Activated naive CD8-positive, alpha-beta T cell treated with anti-CD3 and anti-CD28 coated beads, Interleukin-2, amount 50 U/mL, for 24 hours (primary cell): ENCODE measurements around the gene KRR1.
"Not testable (repeated sequence)": the region's sequence is repeated elsewhere in the genome, so short reads cannot be mapped to it uniquely, and the experiment has no call there.

Experiments used
- ATAC-seq: fragments of 150-1000 bp; cut with Tn5 transposase; one replicate; pipeline ENCODE4 v1.10.0; 2021
- DNase-seq: peaks from one replicate; pipeline ENCODE4 v3.0.0; 2021
- H3K27ac Mint-ChIP-seq: one replicate; pipeline ENCODE4 v1.8.0; 2021; ENCODE audit warnings: mild to moderate bottlenecking, mixed read lengths
- H3K27me3 Mint-ChIP-seq: one replicate; pipeline ENCODE4 v1.8.0; 2021; ENCODE audit warnings: mixed read lengths
- H3K36me3 Mint-ChIP-seq: one replicate; pipeline ENCODE4 v1.8.0; 2021; ENCODE audit warnings: low read depth, mixed read lengths
- H3K4me1 Mint-ChIP-seq: one replicate; pipeline ENCODE4 v1.8.0; 2021; ENCODE audit warnings: mixed read lengths
- H3K4me3 Mint-ChIP-seq: one replicate; pipeline ENCODE4 v1.8.0; 2021; ENCODE audit warnings: mild to moderate bottlenecking, moderate library complexity, mixed read lengths
- H3K9me3 Mint-ChIP-seq: one replicate; pipeline ENCODE4 v1.8.0; 2021; ENCODE audit warnings: mixed read lengths

The KRR1 gene

GRCh38 chr12:75503459-75503858 lies 8.0 kb downstream of the KRR1 start:
- H3K36me3 Mint-ChIP-seq, result peaks cover 50% of the 10 kb centered on the region
- H3K4me3 Mint-ChIP-seq, result no peak overlapping the region
- no peak for DNase-seq
- peaks cover 10% of the 10 kb centered on the region for H3K4me1 Mint-ChIP-seq
- no peak overlapping the region for H3K27ac Mint-ChIP-seq
- H3K9me3 Mint-ChIP-seq, result no peaks in the 10 kb centered on the region
- ATAC-seq, result no peak
- no peaks in the 10 kb centered on the region for H3K27me3 Mint-ChIP-seq

GRCh38 chr12:75491169-75491568 lies 20.2 kb downstream of the KRR1 start:
- no peak overlapping the region for H3K27ac Mint-ChIP-seq
- H3K4me1 Mint-ChIP-seq, result peaks cover 46% of the 10 kb centered on the region

GRCh38 chr12:75489613-75490210 lies 21.7 kb downstream of the KRR1 start:
- ATAC-seq (peak; percentile 98), DNase-seq (no peak)
- no peaks in the 10 kb centered on the region for H3K27me3 Mint-ChIP-seq
- no peaks in the 10 kb centered on the region for H3K9me3 Mint-ChIP-seq
- peak overlapping the region; percentile 87 for H3K27ac Mint-ChIP-seq
- peaks cover 52% of the 10 kb centered on the region for H3K4me1 Mint-ChIP-seq
- H3K36me3 Mint-ChIP-seq, result peaks cover 28% of the 10 kb centered on the region
- H3K4me3 Mint-ChIP-seq, result peak overlapping the region; percentile 49

More at GRCh38 chr12:75491169-75491568, 20.2 kb downstream of the KRR1 start:
- no peaks in the 10 kb centered on the region for H3K9me3 Mint-ChIP-seq
- H3K4me3 Mint-ChIP-seq, result no peak overlapping the region
- H3K27me3 Mint-ChIP-seq, result no peaks in the 10 kb centered on the region
- peaks cover 37% of the 10 kb centered on the region for H3K36me3 Mint-ChIP-seq
- ATAC-seq (no peak), DNase-seq (no peak)

- Mint-ChIP-seq H3K9me3 (no peaks in the 10 kb centered on the region), H3K27ac (peak overlapping the region; percentile 87), H3K4me3 (peak overlapping the region; percentile 49), H3K4me1 (peaks cover 55% of the 10 kb centered on the region), H3K36me3 (peaks cover 26% of the 10 kb centered on the region), H3K27me3 (no peaks in the 10 kb centered on the region)
- DNase-seq (no peak), ATAC-seq (peak; percentile 11)
Observed at GRCh38 chr12:75489187-75489586, 22.2 kb downstream of the KRR1 start.

GRCh38 chr12:75488553-75488952 lies 22.9 kb downstream of the KRR1 start:
- H3K9me3 Mint-ChIP-seq, result no peaks in the 10 kb centered on the region
- H3K4me3 Mint-ChIP-seq, result no peak overlapping the region
- ATAC-seq (no peak), DNase-seq (no peak)
- no peaks in the 10 kb centered on the region for H3K27me3 Mint-ChIP-seq
- no peak overlapping the region for H3K27ac Mint-ChIP-seq
- peaks cover 21% of the 10 kb centered on the region for H3K36me3 Mint-ChIP-seq
- peaks cover 59% of the 10 kb centered on the region for H3K4me1 Mint-ChIP-seq

- Mint-ChIP-seq H3K27me3 (no peaks in the 10 kb centered on the region), H3K36me3 (peaks cover 16% of the 10 kb centered on the region), H3K9me3 (no peaks in the 10 kb centered on the region), H3K27ac (no peak overlapping the region), H3K4me1 (peaks cover 65% of the 10 kb centered on the region), H3K4me3 (no peak overlapping the region)
- DNase-seq (no peak), ATAC-seq (no peak)
Observed at GRCh38 chr12:75487308-75487707, 24.1 kb downstream of the KRR1 start.

GRCh38 chr12:75484450-75484849 lies 27.0 kb downstream of the KRR1 start:
- H3K4me3 Mint-ChIP-seq, result peak overlapping the region; percentile 2
- peaks cover 12% of the 10 kb centered on the region for H3K36me3 Mint-ChIP-seq
- DNase-seq, ATAC-seq, H3K27me3 Mint-ChIP-seq, H3K9me3 Mint-ChIP-seq: not testable (repeated sequence)
- peaks cover 83% of the 10 kb centered on the region for H3K4me1 Mint-ChIP-seq
- H3K27ac Mint-ChIP-seq, result peak overlapping the region; percentile 30

- H3K27ac Mint-ChIP-seq, result peak overlapping the region; percentile 4
- DNase-seq (no peak), ATAC-seq (no peak)
- H3K27me3 Mint-ChIP-seq, result no peaks in the 10 kb centered on the region
- H3K9me3 Mint-ChIP-seq, result no peaks in the 10 kb centered on the region
- peaks cover 6% of the 10 kb centered on the region for H3K36me3 Mint-ChIP-seq
- H3K4me1 Mint-ChIP-seq, result peaks cover 83% of the 10 kb centered on the region
- peak overlapping the region; percentile 92 for H3K4me3 Mint-ChIP-seq
Observed at GRCh38 chr12:75483431-75483830, 28.0 kb downstream of the KRR1 start.

- DNase-seq, result no peak
- Mint-ChIP-seq H3K27ac (peak overlapping the region; percentile 84), H3K27me3 (no peaks in the 10 kb centered on the region), H3K36me3 (peaks cover 6% of the 10 kb centered on the region), H3K4me1 (peaks cover 87% of the 10 kb centered on the region), H3K4me3 (peak overlapping the region; percentile 92), H3K9me3 (no peaks in the 10 kb centered on the region)
- no peak for ATAC-seq
Observed at GRCh38 chr12:75482646-75483045, 28.8 kb downstream of the KRR1 start.

GRCh38 chr12:75481774-75482173 lies 29.6 kb downstream of the KRR1 start:
- Mint-ChIP-seq H3K4me3 (peak overlapping the region; percentile 92), H3K27me3 (no peaks in the 10 kb centered on the region), H3K27ac (peak overlapping the region; percentile 97), H3K4me1 (peaks cover 90% of the 10 kb centered on the region), H3K36me3 (peaks cover 5% of the 10 kb centered on the region), H3K9me3 (no peaks in the 10 kb centered on the region)
- ATAC-seq (no peak), DNase-seq (no peak)

GRCh38 chr12:75481013-75481705 lies 30.2 kb downstream of the KRR1 start:
- ATAC-seq, result peak; percentile 0
- H3K4me1 Mint-ChIP-seq, result peaks cover 92% of the 10 kb centered on the region
- peak overlapping the region; percentile 92 for H3K4me3 Mint-ChIP-seq
- H3K27ac Mint-ChIP-seq, result peak overlapping the region; percentile 97
- peaks cover 4% of the 10 kb centered on the region for H3K36me3 Mint-ChIP-seq
- no peaks in the 10 kb centered on the region for H3K9me3 Mint-ChIP-seq
- DNase-seq, result no peak
- H3K27me3 Mint-ChIP-seq, result no peaks in the 10 kb centered on the region

GRCh38 chr12:75480469-75480949 lies 30.9 kb downstream of the KRR1 start, which contains the start of gene GLIPR1:
TSS of gene GLIPR1 (plus strand) at chr12:75480755. CDS start at chr12:75480881, 126 bp downstream.
- peak; percentile 83 for ATAC-seq
- Mint-ChIP-seq H3K27me3 (no peaks in the 10 kb centered on the region), H3K36me3 (peaks cover 4% of the 10 kb centered on the region), H3K4me3 (peak within 1 kb of the TSS; percentile 92), H3K27ac (peak within 1 kb of the TSS; percentile 97), H3K9me3 (no peaks in the 10 kb centered on the region), H3K4me1 (peaks cover 94% of the 10 kb centered on the region)
- peak; percentile 73 for DNase-seq

- peaks cover 92% of the 10 kb centered on the region for H3K4me1 Mint-ChIP-seq
- no peaks in the 10 kb centered on the region for H3K9me3 Mint-ChIP-seq
- H3K27ac Mint-ChIP-seq, result peak overlapping the region; percentile 97
- no peak for DNase-seq
- peak; percentile 3 for ATAC-seq
- H3K4me3 Mint-ChIP-seq, result peak overlapping the region; percentile 92
- H3K36me3 Mint-ChIP-seq, result peaks cover 4% of the 10 kb centered on the region
- no peaks in the 10 kb centered on the region for H3K27me3 Mint-ChIP-seq
Observed at GRCh38 chr12:75479963-75480461, 31.4 kb downstream of the KRR1 start.

- Mint-ChIP-seq H3K9me3 (no peaks in the 10 kb centered on the region), H3K27ac (peak overlapping the region; percentile 79), H3K4me1 (peaks cover 77% of the 10 kb centered on the region), H3K27me3 (peaks cover 5% of the 10 kb centered on the region), H3K4me3 (peak overlapping the region; percentile 13), H3K36me3 (no peaks in the 10 kb centered on the region)
- DNase-seq (no peak), ATAC-seq (peak; percentile 38)
Observed at GRCh38 chr12:75478116-75478794, 33.2 kb downstream of the KRR1 start.
